Hematopoietic multipotent progenitor cell treated with erythropoietin and hydrocortisone succinate and interleukin-3 and kit ligand, for 8 days (in vitro differentiated cells): Measurements from ENCODE around the gene DNAJB5.
"Not testable (repeated sequence)": the region's sequence is repeated elsewhere in the genome, so short reads cannot be mapped to it uniquely, and the experiment has no call there.

Experiments used
- DNase-seq: peaks from one replicate; pipeline ENCODE4 v3.0.0-alpha.2; 2015

DNAJB5 gene

DNA sequence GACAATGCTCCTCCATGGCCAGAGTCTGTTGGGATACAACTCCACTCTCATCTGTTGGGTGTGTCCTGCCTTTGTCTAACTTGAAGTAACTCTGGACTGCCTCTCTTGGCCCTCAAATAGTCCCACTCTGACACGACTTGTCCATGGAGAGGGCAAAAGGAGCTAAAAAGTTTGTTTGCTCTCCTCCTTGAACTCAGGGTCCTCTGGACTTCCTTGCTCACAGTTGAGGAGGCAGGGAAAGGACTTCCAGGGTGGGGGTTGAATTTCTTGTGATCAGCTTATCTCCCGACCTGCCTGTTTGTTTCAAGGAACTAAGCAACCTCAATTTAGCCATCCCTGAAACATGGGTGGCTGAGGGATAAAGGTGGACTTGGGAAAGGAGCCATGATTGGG lies 11.7 kb downstream of the DNAJB5 start:
- DNase-seq = no peak

DNA sequence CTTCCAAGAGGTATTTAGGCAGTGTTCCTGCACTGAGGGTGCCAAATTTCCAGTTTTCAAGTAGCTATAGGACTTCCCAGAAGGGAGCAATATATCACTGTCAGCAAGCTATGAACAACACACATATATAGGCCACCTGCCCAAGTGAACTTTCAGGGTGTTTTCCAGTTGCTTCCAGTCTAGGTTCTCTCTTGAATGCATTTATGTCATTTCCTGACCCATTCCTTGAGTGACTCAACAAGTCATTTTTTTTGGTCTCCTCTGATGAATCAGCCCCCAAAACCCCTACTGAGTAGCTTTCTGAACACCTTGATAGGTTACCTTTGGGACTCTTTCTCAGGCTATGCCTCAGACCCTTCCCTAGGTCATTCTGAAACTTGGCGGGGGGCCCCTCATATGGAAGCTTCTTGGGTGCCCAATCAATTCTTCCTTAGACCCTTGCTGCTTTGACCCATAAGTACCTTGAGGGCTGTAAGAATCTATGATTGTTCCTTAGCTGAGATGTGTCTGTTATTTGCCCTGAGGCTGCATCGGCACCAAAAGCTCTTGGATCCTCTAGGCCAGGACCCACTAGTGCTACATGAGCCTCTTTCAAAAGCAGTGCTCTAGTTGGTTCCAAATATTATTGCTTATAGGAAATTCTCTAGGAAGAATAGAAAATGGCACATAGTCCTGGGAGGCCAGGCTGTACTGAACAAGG lies 12.4 kb downstream of the DNAJB5 start:
- DNase-seq = no peak

DNA sequence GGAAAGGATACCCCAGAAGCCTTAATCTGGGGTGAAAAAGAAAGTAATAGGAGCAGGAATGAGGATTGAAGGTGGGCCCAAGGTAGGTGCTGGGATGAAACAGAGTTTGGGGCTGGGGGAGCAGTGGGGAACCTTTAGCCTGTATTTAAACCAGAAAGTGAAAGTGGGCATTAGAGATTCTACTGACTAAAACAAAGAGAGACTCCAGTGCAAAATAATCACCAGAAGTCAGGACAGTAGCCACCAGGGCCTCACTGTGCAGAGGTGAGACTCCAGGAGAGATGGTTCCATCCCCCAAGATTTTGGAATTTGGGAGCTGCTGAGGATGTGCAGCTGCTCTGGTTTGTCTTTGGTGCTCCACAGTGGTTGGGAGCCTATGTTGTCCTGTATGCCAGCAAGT lies 13.1 kb downstream of the DNAJB5 start:
- no peak for DNase-seq

DNA sequence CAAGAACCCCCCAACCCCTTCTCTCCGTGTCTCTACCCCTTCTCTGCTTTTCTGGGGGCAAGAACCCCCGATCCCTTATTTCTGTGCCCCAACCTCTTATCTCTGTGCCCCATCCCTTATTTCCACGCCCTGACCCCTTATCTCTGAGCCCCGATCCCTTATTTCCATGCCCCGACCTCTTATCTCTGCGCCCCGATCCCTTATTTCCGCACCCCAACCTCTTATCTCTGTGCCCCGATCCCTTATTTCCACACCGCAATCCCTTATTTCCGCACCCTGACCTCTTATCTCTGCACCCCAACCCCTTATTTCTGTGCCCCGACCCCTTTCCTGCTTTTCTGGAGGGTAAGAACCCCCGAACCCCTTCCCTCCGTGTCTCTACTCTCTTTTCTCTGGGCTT lies 14.8 kb downstream of the DNAJB5 start:
- DNase-seq = not testable (repeated sequence)

DNA sequence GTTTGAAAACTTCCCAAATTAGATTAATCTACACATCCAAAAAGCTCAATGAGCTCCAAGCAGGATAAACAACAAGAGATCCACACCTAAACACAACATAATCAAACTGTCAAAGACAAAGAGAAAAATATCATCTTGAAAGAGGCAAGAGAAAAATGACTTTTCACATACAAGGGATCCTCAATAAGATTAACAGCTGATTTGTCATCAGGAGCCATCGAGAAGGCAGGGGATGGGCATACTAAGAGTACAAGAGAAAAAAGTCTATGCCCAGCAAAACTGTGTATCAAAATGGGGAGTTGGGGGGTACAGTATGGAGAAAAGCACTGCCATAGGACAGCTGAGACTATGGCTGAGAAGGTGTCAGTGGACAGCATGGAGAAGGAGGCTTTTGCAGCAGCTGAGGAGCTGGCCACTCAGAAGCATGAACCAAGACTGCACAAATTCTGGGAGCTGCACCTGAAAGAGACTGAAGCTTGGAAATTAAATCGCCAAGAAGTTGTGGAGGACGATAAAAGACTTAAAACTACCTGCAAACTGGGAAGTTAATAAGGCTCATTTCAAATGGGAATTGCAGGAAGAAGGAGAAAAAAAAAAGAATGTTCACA lies 20.9 kb downstream of the DNAJB5 start:
- DNase-seq = no peak

DNA sequence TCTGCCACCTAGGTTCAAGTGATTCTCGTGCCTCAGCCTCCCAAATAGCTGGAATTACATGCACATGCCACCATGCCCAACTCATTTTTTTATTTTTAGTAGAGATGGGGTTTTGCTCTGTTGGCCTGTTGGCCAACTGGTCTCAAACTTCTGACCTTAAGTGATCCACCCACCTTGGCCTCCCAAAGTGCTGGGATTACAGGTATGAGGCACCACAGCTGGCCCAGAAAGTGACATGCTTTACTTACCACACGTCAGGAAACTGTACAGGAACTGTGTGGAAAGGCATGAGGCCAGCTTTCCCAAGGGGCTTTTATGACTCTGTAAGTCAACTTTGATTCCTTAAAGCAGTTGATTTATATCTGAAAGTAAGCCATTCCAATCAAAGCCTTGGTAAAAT lies 25.0 kb downstream of the DNAJB5 start:
- no peak for DNase-seq

DNA sequence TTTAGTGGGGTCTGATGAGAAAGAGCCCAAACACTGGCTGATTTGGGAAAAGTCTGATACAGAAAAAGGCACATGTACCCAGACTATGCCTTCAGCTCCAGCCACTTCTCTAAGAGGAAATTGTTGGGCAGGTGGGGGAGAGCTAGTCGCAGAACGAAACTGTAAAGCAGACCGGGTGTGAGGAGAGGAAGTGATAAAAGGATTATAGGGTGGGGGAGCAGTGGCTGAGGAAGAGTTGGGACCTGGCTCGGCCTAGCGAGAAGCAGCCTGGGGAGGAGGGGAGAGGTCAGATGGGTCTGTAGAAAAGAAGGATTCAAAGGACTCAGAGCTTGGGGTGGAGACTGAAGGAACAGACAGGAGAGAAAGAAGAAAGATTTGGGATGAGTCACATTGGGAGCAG lies 33.9 kb downstream of the DNAJB5 start:
- DNase-seq = not testable (repeated sequence)

DNA sequence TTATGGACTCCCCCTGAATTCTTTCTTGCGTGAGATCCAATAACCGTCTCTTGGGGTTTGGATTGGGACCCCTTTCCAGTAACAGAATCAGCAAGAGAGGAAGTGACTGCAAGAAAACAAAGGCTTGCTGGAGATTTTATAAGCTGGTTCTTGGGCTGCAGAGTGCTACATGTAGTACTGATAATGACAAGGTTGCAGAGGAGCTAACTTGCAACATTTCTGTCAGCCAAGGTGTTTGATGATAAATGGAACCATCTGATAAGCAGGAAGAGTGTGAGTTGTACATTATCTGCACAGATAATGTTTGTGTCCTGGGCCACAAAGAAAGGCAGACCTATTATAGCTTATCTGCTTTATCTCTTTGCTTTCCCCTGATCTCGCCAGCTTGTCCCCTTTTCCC lies 37.1 kb downstream of the DNAJB5 start:
- DNase-seq = no peak

DNA sequence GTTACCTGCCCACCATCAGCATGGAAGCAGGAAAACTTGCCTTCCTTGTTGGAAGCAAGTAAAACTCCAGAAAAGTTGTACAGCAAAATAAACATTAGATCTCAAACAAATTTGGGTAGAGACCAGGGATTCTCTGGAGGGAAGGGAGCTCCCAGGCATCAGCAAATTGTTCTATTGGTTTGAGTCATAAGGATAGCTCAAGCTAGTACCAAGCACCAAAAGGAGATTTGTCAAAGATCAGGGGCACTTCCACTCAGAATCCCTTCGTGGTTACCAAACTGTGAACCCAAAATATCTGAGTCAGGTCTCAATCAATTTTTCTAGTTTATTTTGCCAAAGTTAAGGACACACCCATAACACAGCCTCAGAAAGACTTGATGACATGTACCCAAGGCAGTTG lies 37.8 kb downstream of the DNAJB5 start:
- DNase-seq = no peak

DNA sequence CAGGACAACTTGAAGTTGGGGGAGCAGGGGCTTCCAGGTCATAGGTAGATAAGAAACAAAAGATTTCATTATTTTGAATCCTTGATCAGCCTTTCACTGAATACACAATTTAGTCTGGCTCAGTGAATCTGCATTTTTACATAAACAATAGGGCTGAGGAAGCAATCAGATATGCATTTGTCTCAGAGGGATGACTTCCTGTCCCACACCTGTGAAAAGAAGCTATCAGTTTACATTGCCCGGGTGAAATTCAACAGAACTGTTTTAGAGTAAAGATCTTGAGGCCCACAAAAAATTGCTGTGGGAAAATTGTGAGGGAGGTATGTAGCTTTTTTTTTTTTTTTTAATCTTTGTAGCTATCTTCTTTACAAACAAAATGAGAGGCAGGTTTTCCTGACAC lies 38.3 kb downstream of the DNAJB5 start:
- DNase-seq = no peak

DNA sequence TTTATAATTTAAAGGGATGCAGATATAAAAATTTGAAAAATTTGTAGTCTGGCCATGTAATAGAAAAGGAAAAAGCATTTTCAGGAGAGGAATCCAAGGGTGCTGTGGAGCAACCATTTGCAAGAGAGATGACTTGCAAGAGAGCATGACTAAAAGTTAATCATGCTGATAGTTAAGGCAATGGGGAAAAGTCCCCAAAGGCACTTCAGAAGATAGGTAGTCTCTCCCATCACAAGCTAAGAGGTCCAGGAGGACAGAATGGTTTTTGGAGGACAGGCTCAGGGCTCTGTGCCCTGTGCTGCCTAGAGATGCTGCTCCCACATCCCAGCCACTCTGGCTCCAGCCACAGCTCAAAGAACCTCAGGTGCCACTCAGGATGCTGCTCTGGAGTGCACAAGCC lies 38.8 kb downstream of the DNAJB5 start:
- DNase-seq = no peak

DNA sequence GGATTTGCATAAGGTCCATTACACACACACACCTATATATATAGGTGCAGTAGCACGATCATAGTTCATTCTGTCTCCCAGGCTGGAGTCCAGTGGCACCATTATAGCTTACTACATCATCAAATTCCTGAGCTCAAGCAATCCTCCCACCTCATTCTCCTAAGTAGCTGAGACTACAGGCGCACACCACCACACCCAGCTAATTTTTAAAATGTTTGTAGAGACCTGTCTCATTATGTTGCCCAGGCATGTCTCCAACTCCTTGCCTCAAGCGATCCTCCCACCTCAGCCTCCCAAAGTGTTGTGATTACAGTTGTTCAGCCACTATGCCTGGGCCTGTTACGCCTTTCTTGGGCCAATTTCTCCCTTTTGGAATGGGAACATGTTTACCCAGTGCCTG lies 39.7 kb downstream of the DNAJB5 start:
- no peak for DNase-seq

DNA sequence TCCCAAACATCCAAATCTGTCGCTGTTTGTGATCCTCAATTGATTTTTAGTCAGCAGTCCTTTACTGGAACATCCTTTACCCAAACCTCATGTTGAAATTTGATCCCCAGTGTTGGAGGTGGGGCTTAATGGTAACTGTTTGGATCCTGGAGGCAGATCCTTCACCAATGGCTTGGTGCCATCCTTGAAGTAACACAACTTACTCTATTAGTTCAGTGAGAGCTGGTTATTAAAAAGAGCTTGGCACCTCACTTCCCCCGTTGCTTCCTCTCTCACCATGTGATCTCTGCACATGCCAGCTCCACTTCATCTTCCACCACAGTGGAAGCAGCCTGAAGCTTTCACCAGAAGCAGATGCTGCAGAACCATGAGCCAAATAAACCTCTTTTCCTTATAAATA lies 40.3 kb downstream of the DNAJB5 start:
- no peak for DNase-seq

DNA sequence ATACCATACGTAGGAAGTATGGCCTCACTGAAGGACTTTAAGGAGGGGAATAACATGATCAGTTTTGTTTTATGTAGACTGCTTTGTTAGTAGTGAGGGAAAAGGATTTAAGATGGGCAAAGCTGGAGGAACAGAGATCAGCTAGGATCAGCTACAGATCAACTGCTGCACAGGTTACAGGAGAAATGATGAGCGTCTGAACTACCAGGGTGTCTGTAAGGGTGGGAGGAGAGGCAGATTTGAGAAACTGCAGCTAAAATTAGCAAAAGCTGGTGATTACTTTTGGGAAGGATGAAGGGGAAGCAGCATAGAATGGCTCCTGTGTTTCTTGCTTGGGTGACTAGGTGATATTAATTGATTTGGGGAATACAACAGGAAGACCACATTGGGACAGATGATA lies 43.6 kb downstream of the DNAJB5 start:
- DNase-seq = no peak

DNA sequence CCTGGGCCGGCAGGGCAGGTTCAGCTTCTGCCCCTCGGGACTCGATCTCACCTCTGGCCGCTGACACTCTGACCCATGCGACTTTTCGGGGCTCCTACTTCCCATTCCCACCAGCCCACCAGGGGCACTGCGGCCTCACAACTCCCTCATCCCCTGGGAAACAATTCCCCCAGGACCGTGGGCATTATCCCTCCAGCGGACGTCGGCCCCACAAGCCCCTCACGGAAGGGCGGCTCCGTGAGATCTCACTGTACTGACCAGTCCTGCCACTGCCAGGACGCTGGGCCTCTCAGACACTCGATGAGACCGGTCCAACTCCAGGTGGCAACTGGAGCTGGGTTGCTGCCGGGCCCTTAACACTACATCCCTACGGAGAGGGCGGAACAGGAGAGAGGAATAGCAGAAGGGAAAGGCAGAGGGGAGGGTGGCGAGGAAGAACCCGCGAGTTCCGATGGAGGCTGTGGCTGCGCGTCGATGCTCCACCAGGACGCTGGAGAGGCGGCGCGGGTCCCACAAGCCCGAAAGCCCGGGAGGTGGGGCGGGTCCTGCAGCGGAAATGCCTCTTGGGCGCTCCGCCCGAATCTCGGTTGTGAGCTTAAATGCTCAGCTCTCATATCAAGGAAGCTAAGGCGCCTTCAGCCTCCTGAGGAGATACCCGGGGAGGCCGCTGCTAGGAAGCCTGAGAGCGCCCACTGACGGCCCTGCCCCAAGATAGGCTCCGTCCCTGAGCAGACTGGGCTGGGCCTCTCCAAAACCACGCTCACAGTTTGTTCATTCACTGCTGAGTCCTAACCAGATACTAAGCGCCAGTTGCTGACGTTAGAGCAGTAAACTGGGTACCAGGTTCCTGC lies 46.5 kb downstream of the DNAJB5 start:
- peak; percentile 54 for DNase-seq

DNA sequence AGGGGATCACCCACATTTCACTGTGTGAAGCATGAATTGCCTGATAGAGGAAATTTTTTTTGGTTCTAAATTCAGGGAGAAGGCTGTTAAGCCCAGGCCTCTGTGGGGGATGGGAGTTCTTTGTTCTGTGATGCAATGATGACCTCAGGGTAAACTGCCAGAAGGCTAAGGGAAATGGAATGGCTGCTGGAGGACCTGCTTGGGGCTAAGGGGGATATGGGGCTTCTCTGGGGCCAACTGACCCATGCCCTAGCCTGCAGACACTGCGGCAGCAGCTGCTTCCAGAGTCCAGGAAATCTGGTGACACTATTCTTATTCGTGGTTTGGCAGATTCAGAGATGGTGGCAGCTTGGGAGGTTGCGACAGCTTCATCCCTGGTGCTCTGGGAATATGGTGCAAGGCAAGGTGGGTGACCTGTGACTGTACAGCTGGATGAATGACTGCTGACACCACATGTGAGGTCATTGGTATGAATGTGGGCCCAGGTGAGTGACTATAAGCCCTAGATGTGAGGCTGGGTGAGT lies 52.6 kb downstream of the DNAJB5 start:
- DNase-seq = no peak

DNA sequence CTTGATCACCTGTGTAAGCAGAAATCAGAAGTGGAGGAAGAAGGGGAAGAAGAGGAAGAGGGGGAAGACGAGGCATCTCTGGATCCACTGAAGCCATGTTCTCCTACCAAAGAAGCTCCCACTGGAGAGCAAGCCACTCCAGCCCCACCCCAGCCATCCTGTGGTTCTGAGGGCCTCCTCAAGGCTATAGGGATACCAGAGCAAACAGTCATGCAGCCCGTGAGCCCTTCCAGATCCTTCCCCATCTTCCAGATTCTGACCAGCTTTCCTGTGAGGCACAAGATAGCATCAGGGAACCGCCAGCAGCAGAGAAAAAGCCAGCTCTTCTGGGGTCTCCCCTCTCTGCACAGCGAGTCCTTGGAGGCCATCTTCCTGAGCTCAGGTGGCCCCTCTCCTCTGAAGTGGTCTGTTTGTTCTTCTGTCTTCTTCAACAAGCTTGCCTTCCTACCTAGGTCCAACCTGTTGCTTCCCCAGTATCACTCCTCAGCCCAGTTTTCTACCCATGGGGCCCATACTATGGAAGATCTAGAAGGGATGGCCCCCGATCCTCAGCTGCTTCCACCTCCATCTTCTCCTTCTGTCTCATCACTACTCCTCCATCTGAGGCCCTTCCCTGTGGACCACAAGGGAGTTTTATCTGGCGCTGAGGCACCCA lies 53.5 kb downstream of the DNAJB5 start:
- DNase-seq = no peak

DNA sequence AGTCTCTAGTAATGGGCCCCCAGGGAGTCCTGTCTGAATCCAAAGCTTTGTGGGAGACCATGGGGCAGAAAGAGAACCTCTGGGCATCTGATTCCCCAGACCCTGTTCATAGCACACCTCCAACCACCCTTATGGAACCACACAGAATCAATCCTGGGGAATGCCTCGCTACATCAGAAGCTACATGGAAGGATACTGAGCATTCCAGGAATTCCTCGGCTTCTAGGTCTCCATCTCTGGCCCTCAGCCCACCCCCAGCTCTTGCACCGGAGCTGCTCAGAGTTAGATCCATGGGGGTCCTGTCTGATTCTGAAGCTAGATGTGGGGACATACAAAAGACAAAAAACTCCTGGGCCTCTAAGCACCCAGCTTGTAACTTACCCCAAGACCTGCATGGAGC lies 54.5 kb downstream of the DNAJB5 start:
- DNase-seq = no peak
